Inflammatory macrophage treated with lipopolysaccharide for 4 hours (primary cell): ENCODE data around the gene AUNIP.
A peak's percentile ranks its signal among the peaks of the same experiment; 100 is the strongest.
"Not testable (repeated sequence)": the region's sequence is repeated elsewhere in the genome, so short reads cannot be mapped to it uniquely, and the experiment has no call there.

Experiments used
- DNase-seq: peaks from one replicate; pipeline ENCODE4 v3.0.0-alpha.2; 2020

Gene AUNIP

DNA sequence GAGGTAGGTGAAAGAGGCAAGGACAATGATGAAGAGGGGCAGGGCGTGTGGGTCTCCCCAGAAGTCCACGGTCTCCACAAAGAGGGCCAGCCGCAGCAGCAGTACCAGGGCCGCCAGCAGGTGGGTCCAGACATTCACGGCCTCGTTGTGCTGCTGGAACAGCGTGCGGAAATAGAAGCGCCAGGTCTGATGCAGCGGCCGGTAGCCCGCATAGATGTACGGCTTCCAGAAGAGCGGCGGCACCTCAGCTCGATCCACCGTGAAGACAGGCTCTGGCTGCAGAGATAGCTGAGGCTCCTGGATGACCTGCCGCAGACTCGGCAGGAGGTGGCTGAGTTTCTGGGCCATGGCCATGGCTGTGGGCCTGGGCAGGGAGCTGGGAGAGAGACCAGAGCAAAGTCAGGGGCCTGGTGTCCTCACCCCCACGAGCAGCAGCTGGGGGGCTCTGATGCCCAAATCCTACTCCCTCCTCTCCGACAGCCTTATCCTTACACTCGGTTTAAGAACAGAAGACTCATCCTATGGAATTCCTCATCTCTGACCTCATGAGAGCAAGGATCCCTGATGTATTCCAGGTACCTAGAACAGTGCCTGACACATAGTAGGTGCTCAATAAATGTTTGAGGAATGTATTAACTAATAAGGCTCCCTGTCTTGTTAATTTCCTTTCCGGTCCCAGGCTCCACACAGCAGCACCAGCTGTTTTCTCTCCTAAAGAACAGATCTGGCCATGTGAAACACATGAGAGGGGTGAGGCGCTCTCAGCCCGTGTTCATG, 4.4 kb upstream of the AUNIP start:
- no peak for DNase-seq

DNA sequence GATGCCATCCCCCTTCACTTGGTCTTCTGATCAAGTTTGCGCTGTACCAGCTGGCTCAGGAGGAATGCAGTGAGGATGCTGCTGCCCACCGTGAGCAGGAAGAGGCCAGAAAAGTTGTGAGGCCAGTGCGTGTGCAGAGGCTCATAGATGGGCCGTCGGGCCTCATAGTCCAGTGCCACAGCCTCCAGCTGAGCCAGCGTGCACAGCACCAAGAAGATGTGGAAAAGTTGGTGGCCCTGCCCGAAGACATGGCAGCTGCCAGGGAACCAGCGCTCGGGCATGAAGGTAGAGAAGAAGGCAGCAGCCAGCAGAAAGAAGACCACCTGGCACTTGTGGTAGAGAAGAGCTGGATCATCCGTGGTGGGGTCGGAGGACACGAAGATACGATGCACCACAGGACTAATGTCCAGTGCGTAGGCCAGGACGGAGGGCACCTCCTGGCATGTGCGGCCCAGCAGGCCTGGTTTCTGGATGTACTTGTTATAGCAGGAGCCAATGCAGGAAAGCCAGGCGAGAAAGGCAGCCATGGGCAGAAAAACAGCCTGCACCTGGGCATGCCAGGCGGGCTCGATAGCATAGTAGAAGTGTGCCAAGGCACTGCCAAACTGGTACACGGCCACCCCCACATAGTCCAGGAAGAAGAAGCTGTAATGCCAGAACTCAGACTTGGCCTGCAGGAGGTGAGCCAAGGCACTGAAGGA, 3.7 kb upstream of the AUNIP start:
- DNase-seq, result no peak

DNA sequence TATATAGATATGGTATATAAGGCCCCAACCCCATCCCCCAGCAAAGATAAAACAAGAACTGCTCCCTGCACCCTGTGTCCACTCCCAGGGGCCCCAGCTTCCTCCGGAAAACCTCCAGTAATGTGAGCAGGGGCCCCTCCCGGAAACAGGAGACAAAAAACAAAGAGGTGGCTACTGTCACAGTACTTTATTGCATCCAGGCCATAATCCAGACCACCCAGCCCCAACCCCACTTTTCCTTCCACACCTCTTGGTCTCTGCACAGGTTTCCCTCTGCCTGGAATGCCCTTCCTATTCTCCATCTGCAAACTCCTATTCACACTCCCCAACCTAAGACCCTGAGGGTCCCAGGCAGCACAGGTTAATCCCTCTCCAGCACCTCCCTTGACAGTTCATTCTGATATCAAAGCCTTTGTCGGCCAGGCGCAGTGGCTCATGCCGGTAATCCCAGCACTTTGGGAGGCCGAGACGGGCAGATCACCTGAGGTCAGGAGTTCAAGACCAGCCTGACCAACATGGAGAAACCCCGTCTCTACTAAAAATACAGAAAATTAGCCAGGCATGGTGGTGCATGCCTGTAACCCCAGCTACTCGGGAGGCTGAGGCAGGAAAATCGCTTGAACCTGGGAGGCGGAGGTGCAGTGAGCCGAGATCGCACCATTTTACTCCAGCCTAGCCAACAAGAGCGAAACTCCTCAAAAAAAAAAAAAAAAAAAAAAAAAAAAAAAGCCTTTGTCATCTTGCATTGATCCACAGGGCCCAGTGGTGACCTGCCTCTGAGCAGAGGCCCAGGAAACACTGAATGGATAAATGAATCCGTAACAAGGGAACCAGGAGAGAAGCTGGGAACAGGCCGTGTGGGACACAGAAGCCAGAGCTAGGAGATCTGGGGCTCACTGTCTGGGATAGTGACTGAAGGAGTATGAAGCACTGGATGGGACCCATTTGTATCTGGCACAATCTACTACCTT, 2.3 kb upstream of the AUNIP start:
- DNase-seq, result peak; percentile 31

DNA sequence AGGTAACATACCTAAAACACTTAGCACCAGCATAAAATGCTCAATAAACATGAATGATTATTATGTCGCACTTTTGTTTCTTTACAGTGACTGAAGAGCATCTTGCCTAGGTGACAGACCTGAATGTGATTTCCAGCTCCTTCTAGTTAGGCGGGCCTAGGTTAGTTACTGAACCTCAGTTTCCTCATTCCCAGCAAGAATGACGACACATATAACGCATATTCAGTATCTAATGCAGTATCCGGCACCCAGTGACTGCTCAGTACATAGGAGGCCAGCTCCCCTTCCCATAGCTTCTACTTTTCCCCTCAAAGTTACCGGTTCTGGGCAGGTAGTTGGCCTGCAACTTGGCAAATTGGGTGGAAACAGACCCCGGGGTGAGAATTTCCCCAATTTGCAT, 763 bp downstream of the AUNIP start:
- DNase-seq, result peak; percentile 32

DNA sequence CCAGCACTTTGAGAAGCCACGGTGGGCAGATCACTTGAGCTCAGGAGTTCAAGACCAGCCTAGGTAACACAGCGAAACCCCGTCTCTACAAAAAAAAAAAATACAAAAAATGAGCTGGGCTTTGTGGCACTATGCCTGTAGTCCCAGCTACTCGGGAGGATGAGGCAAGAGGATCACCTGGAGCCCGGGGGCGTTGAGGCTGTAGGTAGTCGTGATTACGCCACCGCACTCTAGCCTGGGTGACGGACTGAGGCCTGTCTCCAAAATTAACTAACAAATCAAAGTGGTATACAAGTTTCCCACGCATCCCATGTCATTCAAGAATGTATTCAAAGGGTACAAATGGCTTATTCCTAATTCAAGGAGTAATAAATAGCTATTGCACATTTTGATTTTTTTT, 2.4 kb downstream of the AUNIP start:
- DNase-seq, result no peak

DNA sequence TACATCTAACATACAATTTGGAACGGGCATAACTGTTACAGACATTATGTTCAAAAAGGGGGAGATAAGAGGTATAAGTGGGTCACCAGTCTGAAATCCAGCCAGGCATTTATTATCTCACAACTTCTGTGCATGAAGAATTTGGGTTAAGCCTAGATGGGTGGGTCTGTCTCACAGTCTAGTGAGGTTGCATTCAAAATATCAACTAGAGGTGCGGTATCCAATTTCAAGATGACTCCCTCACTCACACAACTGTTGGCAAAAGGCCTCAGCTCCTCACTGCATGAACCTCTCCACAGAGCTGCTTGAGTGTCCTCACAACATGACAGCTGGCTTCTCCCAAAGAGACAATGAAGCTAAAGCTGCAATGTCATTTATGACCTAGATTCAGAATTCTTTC, 4.7 kb downstream of the AUNIP start:
- DNase-seq, result no peak

DNA sequence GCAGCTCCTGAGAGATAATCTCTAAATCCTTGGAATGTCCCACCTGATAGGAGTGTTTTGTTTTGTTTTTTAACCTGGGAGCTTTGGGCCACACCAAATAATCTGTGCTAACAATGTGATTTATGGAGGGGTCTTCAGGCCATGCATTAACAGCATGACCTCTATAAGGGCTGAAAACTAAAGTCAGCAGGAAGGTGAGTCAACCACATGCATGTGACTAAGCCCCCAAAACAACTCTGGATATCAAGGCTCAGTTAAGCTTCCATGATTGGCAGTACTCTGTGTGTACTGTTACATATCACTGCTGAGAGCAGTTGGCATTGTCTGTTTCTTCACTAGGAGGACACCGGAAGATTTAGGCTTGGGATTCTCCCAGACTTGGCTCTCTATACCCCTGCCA, 10.7 kb downstream of the AUNIP start:
- no peak for DNase-seq

DNA sequence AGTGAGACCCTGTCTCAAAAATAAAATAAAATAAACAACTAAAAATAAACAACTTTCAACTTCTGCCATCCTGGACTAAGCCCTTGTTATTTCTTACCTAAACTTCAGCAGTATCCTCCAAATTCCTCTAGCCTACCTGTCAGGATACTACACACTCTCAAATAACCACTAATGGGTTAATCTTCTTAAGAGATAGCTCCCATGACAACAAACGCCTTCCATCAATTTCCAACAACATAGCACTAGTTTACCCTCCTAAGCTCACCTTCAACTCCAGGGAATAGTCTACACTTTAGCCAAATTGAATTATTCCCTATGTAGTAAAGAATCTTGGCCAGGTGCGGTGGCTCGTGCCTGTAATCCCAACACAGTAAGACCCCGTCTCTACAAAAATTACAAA, 11.3 kb downstream of the AUNIP start:
- DNase-seq, result no peak

DNA sequence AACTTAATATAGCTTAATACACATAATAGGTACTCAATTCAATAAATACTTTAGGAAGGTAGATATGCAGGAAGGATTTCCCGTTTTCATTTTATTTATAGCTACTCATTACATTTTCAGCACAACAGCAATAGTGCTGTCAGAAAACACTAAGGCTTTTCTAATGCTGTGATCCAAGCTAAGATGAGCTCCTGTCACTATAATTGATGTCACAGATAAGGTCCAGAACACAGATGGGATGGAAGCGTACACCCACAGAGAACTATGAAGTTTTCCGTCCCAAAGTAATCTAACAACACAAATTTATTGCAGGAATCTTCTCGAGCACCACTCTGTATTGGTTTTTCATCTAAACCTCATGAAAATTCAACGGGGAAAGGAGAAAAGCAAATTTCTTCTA, 13.6 kb downstream of the AUNIP start:
- DNase-seq, result no peak

DNA sequence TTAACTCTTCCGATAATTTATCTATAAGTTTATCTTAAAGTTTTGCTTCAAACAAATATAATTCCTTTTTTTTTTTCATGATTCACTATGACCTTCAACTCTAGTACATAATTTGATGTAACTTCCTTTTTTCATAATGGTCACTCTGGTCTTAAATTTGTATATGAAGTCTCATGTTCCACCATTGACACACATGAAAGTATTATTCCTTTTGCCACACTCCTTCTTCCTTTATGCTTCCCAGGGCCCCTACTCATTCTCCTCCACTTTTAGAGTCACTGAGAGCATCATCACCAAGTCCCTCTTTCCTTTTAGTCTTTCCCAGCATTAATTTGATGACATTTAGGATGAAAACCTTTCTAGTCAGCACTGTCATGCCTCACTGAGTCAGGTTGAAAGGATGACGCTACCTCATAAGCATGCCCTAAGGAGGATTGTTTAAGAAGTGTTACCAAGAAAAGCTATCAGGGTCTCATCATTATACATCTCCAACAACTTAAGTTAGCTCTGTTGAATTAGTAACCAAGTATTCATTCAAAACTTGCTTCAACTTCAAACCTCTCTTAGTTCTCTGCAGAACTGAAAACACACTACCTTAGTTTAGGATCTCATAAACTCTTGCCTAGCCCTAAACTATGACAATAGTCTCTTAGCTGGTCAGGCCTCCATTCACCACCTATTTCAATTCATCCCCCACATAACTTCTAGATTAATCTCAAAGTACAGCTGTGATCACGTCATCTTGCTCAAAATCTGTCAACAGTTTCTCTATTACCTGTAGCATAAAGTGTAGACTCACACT, 14.5 kb downstream of the AUNIP start:
- peak; percentile 60 for DNase-seq

DNA sequence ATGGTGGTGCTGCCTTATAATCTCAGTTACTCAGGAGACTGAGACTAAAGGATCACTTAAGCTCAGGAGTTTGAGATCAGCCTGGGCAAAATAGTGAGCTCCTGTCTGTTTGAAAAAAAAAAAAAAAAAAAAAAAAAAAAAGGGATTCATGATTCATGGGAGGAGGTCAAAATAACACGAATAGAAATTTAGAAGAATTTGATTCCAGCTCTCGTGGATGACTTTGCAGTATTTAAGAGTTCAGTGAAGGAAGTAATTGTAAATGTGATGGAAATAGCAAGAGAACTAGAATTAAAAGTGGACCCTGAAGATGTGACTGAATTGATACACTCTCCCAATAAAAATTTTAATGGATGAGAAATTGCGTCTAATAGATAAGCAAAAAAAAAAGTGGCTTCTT, 15.8 kb downstream of the AUNIP start:
- no peak for DNase-seq

DNA sequence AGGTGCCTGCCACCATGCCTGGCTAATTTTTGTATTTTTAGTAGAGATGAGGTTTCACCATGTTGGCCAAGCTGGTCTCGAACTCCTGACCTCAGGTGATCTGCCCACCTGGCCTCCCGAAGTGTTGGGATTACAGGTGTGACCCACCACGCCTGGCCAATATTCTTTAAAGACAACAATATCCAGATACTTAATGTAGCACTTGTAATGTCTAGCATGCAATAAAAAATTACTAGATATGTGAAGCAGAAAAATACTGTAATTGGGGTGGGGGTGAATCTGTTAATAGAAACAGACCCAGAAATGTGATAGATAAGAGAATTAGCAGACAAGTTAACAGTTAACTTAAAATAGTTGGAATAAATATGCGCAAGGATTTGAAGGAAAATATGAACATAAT, 19.4 kb downstream of the AUNIP start:
- DNase-seq, result not testable (repeated sequence)

DNA sequence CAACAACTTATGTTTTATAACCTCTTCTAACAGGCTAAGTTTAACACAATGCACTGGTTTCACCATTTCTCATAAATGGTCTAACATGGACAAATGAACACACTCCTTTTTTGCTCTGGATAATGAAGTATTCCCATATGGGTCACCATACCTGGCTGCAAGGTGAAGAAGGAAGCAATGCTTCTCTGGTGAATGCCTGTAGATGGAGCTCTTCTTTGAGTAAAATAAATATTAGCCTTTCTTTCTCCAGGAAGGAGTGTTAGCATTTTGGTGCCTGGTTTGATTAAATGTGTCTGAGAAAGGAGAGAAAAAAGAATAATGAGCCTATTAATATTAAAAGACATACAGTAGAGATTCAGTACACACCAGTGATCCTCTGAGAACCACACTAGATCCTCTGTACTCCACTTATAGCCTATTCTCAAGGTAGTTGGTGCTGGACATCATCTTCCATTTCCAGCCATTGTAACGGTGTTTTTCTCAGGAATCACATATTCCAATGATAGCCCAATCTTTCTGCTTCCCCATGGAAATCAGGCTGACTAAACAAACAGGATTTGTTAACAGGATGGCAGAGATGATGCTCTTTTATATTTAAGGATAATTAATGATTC, 21.9 kb downstream of the AUNIP start:
- no peak for DNase-seq

DNA sequence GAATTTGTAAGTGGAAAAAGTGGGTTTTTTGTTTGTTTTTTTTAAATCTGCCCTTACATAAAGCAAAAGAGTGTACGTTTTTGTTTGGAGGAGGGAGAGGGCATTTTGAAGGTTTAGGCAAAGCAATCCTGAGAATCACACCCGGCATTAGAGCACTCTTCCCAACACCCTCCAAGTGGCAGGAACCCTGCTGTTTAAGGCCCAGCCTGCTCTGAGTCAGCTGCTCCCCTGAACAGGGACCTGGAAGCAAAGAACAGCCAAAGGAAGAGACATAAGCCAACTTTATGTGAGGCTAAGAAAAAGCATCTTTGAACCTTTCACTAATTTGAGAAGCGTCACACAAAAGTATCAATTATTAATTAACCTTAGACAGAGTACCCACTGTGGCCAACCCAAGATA, 22.6 kb downstream of the AUNIP start:
- DNase-seq, result no peak

DNA sequence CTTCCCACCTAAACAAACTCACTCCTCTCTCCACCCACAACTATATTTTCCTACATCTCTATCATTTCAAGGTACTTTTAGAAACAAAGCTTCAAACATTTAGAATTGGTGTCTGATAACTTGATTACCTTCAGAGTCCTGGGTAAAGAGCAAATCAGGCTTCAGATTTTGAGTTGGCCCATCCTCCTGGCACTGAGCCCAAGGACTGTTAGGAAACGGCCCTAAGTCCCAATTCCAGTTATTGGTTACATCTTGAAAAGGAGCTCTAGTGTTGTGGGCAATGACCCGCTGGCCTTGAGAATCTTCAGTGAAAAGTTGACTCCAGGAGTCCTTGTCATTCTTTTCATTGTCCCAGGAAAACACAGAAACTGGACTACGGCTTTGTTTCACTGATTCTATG, 24.4 kb downstream of the AUNIP start:
- DNase-seq, result no peak

DNA sequence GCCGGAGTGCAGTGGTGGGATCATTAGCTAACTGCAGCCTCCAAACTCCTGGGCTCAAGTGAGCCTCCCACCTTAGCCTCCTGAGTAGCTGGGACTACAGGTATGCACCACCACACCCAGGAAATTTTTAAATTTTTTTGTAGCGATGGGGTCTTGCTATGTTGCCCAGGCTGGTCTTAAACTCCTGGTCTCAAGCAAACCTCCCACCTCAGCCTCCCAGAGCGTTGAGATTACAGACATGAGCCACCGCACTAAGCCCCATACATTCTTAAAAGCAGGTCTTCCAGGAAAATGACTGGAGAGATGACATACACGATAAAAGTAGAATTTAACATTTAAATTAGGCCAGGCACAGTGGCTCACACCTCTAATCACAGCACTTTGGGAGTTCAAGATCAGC, 26.1 kb downstream of the AUNIP start:
- no peak for DNase-seq

DNA sequence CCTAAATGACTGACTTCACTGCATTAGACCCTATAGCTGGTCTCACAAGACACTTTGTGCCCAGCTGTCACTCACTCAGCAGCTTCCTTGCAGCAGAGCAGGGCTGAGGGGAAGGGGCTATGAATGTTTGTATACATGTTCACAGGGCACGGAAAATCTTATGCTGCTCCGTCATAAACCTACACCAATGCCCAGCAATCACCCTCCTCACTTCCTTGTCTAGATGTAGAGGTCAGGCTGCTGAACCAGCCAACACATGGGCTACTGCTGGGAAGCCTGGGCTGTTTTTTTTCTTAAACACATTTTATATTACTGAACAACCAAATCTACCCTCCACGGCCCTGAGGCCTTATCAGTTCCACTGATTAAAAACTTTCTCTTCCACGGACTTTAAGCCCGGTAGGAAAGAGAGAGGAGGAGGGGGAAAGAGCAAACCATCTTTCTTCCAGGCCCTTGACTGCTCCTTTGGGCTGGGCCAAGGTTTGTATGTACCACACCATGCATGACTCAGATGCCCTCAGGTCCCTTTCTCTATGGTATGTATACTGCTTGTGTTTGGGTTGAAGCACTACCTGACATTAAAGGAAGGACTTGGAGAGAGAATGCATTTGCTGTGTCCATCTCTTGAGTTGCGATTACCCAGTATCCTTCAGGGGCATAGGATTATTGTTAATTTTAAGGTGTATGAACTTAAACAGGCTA, 26.8 kb downstream of the AUNIP start:
- no peak for DNase-seq

DNA sequence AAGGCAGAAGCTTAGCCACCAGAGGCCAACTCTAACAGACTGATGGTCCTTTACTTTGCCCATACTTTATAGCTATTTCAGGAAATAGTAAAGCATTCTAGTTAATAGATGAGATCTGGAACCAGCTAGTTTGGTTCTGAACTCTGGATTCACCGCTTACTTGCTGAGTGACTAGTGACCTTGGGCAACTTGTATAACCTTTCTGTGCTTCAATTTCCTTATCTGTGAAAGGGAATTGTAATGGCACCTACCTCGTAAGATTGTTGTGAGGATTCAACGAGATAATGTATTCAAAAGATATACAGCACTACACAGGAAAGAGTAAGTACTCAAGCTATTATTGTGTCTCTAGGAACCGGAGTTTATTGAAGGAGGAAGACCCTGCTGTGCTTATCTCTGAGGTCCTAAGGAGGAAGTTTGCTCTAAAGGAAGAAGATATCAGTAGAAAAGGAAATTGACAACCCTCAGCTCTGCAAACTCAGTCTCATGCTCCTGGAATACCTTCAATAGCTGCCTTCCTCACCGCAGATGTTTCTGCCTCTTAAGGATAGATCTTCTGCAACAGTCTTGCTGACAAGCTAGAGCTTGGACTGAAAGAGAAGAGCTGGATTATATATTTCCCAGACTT, 27.6 kb downstream of the AUNIP start:
- DNase-seq, result no peak

DNA sequence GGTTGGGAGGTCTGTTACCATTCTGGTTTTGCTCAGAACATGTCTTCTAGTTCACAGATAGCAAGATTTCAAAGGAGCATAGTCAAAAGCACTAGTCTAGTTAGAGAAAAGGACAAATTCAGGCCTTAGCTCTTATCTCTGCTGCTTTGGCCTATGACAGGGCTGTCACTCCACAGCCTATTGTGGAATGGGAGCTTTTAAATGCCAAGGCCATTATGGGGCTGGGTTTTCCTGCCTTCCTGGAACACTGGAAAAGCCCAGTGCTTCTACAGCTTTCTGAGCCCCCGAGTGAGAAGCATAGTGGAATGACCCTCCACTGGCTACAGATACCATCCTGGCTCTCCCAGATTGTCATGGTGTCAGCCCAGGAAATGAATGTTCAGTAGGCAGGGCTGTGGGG, 30.2 kb downstream of the AUNIP start:
- no peak for DNase-seq

DNA sequence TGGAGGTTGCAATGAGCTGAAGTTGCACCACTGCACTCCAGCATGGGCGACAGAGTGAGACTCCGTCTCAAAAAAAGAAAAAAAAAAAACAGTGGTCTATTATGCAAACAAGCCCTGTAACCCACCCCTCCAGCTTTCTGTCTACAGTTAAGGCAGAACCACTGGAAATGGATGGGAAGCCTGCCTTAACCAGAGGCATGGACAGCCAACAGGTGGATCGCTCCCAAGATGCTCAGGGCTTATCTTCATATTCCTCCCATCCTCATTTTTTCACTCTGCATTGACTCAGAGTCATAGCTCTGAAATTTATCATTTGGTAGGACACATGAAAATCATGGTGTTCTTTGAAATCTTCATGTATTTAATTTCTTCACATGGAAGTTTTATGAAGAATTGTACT, 30.8 kb downstream of the AUNIP start:
- no peak for DNase-seq

DNA sequence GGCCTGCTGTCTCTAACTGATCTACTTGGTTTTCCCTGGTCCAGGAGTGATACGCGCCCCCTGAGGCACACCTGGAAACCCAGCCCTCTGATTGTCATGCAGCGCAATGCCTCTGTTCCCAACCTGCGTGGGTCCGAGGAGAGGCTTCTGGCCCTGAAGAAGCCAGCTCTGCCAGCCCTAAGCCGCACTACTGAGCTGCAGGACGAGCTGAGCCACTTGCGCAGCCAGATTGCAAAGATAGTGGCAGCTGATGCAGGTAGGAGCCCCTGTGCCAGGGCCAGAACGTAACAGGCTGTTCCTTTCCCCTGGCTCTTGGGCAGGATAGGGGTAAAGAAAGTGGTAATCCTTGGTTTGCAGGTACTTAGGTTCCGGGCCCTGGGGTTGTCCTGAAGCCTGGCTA, 32.7 kb downstream of the AUNIP start:
- no peak for DNase-seq
